GM18517 (cell line): ENCODE data around the gene ZSCAN31.
A peak's percentile ranks its signal among the peaks of the same experiment; 100 is the strongest.

Experiments used
- ATAC-seq: cut with Tn5 transposase; IDR thresholded peaks from one replicate; pipeline ENCODE4 v1.9.1; 2021; ENCODE audit warnings: mild to moderate bottlenecking, moderate library complexity; ENCODE audit not compliant: unreplicated experiment

ZSCAN31 gene

GRCh38 chr6:28353981-28354676, 18.2 kb upstream of the ZSCAN31 start:
- no peak for ATAC-seq

GRCh38 chr6:28353356-28353755, 17.4 kb upstream of the ZSCAN31 start:
- no peak for ATAC-seq

GRCh38 chr6:28351493-28351925, 15.6 kb upstream of the ZSCAN31 start:
- no peak for ATAC-seq

GRCh38 chr6:28351087-28351486, 15.1 kb upstream of the ZSCAN31 start:
- no peak for ATAC-seq

GRCh38 chr6:28349892-28350737, 14.2 kb upstream of the ZSCAN31 start, which contains the start of gene ZKSCAN3:
TSS of gene ZKSCAN3 (plus strand) at chr6:28349947. CDS start at chr6:28359587, 9,640 bp downstream.
- ATAC-seq: peak; percentile 83

GRCh38 chr6:28349344-28349891, 13.5 kb upstream of the ZSCAN31 start:
- ATAC-seq: peak; percentile 27

GRCh38 chr6:28347119-28347518, 11.2 kb upstream of the ZSCAN31 start:
- no peak for ATAC-seq

GRCh38 chr6:28345201-28345600, 9.3 kb upstream of the ZSCAN31 start:
- ATAC-seq: no peak

GRCh38 chr6:28343898-28344677, 8.1 kb upstream of the ZSCAN31 start:
- no peak for ATAC-seq

GRCh38 chr6:28340310-28341095, 4.6 kb upstream of the ZSCAN31 start:
- ATAC-seq: no peak

- ATAC-seq: no peak
Measured at GRCh38 chr6:28337121-28337520, 1.2 kb upstream of the ZSCAN31 start.

GRCh38 chr6:28336284-28337120, 554 bp upstream of the ZSCAN31 start:
- ATAC-seq: peak; percentile 3

- ATAC-seq: no peak
Measured at GRCh38 chr6:28335040-28335563, 846 bp downstream of the ZSCAN31 start.

- ATAC-seq: no peak
Measured at GRCh38 chr6:28334286-28335039, 1.5 kb downstream of the ZSCAN31 start.

- ATAC-seq: no peak
Measured at GRCh38 chr6:28333599-28334018, 2.3 kb downstream of the ZSCAN31 start.

GRCh38 chr6:28333047-28333446, 2.9 kb downstream of the ZSCAN31 start:
- ATAC-seq: no peak

GRCh38 chr6:28330041-28330440, 5.9 kb downstream of the ZSCAN31 start:
- ATAC-seq: no peak

GRCh38 chr6:28326371-28326948, 9.5 kb downstream of the ZSCAN31 start:
- ATAC-seq: no peak
